ENCODE results near the gene SLC6A19.
"Not testable (repeated sequence)": the region's sequence is repeated elsewhere in the genome, so short reads cannot be mapped to it uniquely, and the experiment has no call there.

Gene SLC6A19

DNA sequence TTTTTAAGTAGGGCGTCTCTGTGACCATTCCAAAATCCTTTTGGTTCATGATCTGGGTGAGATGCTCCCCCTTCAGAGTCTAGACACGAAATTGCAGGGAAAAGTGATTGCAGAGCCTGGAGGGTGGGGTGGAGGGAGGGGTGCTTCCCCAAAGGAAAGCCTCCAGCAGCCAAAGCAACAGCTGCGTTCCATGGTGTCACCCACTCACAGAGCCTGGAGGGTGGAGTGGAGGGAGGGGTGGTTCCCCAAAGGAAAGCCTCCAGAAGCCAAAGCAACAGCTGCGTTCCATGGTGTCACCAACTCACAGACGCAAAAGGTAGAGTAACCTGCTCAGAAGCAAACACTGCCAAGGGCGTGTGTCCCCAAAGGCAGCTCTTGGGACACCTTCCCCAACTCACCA lies 46.4 kb downstream of the SLC6A19 start:
- DNase-seq: no peak

DNA sequence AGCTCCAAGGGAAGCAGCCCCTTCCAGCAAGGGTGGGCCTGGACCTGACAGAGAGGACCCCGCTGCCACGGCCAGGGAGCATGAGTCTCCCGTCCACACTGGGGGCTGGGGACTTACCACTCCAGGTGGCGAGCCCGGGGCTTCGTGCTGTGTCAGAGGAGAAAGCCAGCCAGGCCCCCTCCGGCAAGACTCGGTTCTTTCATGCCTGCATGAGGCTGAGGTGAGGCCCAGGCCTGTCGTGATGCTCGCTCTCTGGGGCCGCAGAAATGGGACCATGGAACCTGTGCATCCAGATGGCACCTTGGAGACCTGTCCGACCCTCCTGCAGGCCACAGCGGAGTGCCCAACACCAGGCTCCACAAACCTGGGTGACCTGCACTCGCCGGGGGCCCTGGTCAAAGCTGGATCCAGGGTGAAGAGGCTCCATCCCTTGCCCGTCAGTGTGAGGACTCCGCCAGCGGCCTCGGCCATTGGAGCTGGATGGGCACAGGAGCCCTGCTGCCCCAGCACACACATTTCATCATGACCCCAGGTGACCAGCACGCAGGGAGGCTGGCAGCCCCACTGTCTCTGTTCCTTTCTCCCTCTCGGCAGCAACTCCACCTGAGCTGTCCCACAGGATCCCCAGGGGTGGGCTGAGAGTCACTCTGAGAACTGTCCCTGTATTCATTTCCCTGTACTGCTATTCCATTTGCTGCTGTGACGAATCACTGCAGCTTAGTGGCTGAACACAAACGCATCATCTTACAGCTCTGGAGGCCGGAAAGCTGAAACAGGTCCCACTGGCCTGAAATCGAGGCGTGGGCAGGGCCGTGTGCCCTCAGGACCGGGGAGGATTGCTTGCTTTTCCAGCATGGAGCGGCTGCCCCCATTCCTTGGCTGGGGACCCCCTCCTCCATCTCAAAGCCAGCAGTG lies 48.2 kb downstream of the SLC6A19 start:
- no peak for DNase-seq

- no peak for DNase-seq
These were observed 50.5 kb downstream of the SLC6A19 start for GRCh38 chr5:1251678-1252580.

DNA sequence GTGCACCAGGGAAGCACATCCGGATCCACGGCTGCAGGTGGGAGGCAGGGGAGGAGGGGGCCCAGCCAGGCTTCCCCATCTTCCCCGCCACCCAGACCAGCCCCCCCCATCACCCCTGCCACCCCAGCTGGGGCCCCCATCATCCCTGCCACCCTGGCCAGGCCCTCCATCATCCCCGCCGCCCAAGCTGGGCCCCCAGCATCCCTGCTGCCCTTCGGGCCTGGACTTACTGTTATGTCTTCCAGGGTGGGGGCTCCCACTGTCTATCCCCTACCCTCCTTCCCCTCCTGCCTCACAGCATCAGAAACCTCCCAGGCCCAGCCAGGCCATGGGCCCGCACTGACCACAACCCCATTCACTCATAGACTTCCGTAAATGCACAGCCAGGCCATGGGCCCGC lies 51.3 kb downstream of the SLC6A19 start:
- no peak for DNase-seq

GRCh38 chr5:1253456-1254105 lies 52.2 kb downstream of the SLC6A19 start:
- DNase-seq: no peak

DNA sequence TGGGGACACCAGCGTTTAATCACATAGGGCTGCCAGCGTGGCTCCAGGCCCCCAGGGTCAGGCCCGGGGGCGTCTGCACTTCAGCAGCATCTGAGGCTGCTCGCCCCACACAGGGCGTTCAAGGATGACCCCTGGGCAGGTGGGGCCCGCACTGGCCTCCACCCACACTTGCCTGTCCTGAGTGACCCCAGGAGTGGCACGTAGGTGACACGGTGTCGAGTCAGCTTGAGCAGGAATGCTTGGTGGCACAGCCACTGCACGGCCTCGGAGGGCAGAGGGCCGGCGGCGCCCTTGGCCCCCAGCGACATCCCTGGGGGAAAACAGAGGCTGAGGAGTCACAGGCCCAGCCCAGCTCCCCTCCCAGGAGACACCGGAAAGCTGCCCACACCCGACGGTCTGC lies 52.8 kb downstream of the SLC6A19 start:
- DNase-seq: no peak

- DNase-seq: peak; percentile 11
These were observed 53.7 kb downstream of the SLC6A19 start for GRCh38 chr5:1255081-1255561.

DNA sequence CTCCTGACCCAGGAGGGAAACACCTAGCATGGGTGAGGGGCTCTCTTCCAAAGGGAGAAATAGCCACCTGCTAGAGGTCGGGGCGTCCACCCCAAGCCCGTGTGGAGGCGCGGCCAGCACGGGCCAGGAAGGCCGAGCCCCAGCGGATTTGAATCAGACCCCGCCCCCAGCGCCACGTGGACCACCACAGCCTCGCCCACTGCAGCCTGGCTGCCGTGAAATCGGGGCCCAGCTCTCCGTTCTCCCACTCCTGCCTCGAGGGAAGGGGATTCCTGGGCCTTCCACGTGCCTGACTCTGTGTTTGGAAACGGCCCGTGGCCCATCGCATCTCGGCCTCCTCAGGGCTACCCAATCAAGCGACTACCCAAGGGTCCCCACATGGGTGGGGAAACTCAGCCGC lies 55.4 kb downstream of the SLC6A19 start:
- DNase-seq: no peak

DNA sequence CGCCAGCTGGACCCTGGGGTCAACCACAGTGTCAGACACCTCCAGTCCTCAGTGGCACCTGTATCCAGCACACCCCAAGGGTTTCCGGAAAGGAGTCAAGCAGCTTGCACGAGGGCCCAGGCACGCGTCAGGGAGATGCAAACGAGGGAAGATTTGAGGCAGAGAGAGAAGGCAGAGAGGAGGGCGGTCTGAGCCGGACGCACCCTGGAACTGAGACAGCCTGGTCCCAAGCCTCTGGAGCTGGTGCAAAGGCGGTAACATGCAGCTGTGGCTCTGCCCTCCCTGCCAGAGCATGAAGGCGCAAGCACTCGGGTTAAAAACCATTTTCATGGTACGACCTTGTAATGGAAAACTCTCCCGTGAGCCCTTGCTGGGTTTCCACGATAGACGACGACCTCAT lies 56.0 kb downstream of the SLC6A19 start:
- DNase-seq: no peak

DNA sequence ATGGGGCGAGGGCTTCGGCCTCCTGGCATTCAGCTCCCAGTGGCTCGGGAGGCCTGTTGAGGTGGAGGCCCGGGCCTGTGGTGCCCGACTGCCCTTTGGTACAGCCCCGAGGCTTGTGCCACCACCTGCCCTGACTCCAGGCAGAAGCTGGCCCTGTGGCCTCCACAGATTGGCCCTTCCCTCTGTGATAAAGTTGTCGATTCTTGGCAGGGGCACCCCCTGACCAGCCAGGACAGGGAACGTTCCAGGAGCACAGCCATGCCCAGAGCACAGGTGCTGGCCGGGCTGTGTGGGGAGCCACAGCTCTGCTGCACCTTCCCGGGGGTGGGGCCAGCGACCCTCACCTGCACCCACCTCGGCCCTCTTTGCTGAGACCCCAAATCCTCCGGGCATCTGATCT lies 56.4 kb downstream of the SLC6A19 start:
- no peak for DNase-seq

DNA sequence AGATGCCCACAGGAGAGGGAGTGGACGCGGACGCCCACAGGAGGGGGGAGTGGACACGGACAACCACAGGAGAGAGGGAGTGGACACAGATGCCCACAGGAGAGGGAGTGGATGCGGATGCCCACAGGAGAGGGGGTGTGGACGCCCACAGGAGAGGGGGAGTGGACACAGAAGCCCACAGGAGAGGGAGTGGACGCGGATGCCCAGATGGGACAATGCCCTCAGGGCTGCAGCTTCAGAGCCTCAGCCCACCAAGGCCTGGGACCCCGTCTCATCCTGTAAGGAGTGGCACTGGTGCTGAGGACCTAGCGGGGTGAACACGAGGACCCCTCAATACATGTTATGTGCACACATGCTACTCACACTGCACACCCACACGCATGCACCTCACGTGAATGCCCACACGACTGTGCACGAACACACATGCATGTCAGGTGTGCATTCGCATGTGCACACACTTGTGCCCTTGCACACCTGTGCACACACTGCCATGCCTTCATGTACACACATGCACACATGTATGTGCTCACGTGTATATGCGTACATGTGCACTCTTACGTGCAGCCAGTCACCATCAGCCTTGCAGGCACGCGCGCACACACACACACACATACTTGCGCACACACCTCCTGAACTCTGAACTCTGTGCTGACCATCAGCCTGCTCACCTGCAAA lies 58.5 kb downstream of the SLC6A19 start:
- DNase-seq: no peak

DNA sequence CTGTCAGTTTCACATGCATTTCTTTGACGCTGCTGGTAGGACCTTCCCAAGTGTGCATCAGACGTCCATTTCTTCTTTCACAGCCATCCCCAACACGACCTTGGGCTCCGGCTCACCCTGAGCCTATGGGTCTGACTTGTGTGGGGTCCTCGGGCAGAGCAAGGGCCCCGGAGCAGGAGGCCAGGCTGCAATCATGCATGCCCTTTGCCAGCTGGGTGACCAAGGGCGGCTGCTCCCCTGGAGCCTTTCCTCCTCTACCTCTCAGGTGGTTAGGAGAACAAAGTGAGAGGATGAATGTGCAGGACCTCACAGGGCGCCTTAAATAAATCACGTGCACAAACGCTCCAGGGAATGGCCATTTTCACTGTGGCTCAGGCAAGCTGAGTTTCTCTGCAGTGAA lies 60.2 kb downstream of the SLC6A19 start:
- DNase-seq: no peak

- DNase-seq: no peak
These were observed 61.0 kb downstream of the SLC6A19 start for GRCh38 chr5:1262381-1262780.

DNA sequence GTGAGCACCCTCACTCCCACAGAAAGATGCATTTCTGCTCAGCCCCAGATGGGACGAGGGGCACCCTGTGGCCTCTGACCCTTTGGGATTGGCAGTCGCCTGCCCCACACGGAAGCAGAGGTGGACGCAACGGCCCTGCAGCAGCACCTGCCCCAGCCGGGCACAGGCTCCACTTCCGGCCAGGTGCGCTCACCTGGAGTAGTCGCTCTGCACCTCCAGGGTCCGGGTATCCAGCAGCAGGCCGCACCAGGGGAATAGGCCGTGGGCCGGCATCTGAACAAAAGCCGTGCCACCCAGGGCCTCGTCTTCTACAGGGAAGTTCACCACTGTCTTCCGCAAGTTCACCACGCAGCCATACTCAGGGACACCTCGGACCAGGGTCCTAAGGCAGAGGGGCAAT lies 62.8 kb downstream of the SLC6A19 start:
- DNase-seq: no peak

DNA sequence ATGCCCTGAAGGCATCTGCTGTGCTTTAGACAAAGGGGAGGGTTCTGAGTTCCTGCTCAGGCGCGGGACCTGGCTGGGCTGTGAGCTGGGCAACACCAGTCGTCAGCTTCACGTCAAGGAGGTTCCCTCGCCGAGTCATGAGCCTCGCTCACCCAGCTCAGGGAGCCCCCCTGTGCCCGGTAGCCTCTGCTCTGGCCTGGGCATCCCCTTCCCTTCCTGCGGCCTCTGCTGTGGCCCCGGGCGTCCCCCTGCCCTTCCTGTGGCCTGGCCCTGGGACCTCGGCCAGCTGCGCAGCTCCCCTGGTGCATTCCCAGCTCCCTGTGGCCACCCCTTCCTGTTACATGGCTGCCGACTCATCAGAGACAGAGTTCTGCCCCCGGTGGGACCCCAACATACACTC lies 63.6 kb downstream of the SLC6A19 start:
- DNase-seq: no peak

DNA sequence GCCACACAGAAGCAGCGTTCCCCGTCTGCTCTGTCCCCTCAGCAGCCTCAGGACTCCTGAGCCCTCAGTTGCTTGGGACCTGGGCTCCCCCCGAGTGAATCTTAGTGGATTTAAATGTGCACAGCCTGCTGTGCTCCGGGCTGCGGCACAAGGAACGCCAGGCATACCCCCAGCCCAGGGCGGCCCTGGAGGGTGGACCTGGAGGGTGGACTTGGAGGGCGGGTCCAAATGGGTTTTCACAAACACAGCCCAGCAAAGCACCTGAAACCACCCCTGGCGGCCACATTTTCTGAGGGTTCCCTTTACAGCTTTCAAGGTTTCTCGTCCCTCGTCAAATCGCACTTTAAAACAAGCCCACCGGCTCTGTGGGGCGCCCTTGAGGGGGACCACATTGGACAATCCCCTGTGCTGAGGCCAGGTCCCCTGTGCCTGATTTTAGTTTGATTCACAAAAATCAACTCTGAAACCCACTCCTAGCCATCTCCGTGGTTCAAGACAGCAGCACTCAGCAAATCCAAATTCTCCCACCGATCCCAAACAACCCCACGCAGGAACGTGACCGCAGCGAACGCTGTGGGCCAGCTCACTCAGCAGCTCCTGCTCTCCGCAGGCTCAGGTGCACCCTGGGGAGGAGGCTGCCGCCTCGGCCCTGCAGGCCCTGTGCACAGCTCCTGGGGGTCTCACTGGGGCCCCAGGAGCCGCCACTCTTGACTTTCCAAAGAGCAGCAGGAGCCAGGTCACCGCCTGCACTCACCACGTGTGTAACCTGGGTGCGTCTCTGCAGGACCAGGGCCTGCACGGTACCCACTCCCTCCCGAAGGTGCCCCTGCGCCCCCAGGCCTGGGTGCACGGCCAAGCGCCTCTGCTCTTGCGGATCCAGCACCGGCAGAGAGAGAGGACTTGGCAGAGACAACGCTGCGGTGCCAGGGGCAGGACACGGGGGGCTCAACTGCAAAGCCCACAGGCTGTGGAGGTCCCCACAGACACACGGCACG lies 64.4 kb downstream of the SLC6A19 start:
- no peak for DNase-seq

- no peak for DNase-seq
These were observed 65.4 kb downstream of the SLC6A19 start for GRCh38 chr5:1266791-1267190.

DNA sequence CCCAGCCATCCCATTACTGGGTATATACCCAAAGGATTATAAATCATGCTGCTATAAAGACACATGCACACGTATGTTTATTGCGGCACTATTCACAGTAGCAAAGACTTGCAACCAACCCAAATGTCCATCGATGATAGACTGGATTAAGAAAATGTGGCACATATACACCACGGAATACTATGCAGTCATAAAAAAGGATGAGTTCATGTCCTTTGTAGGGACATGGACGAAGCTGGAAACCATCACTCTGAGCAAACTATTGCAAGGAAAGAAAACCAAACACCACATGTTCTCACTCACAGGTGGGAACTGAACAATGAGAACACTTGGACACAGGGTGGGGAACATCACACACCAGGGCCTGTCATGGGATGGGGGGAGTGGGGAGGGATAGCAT lies 66.1 kb downstream of the SLC6A19 start:
- not testable (repeated sequence) for DNase-seq

GRCh38 chr5:1268056-1268455 lies 66.7 kb downstream of the SLC6A19 start:
- DNase-seq: no peak

DNA sequence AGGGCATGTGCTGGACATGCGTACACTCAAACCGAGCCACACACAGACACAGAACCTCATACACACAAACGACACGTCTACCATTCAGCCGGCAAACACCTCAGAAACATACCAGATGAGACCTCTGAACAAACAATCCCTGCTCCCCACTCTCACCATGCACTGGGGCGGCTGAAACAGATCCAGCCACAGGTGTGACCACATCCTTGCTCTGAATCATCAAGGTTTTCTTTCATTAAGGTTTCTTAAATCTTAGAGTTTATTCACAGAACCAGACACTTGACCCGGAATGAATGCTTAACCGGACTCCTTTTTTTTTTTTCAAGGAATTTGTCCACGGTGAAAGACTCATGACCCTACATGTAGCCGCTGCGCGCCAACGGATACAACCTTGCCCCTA lies 67.3 kb downstream of the SLC6A19 start:
- peak; percentile 8 for DNase-seq

- DNase-seq: no peak
These were observed 69.0 kb downstream of the SLC6A19 start for GRCh38 chr5:1270426-1270825.
